ENCODE results near the gene CCDC110. TPM values are rescaled to one million over a fixed set of nuclear protein-coding genes. Genes with fewer than 3 reads are reported as not detected.

Gene CCDC110
- total and polyA plus RNA-seq, 2 of the 13 experiments (the other 11 are each of a cell fraction or from before 2014, with no cell fraction given): not detected

GRCh38 chr4:185513489-185514181 lies 42.1 kb upstream of the CCDC110 start (continued):
- TF ChIP-seq NR2C2 (CRISPR knock-in tag; IDR thresholded peaks at IDR 0.05; ENCODE audit: borderline replicate concordance) (peak; percentile 67), SMAD1 (CRISPR knock-in tag; IDR thresholded peaks at IDR 0.05; ENCODE audit: borderline replicate concordance, low read depth) (no peak), PRDM4 (CRISPR knock-in tag; IDR thresholded peaks at IDR 0.05; ENCODE audit: borderline replicate concordance) (no peak), SATB2 (CRISPR knock-in tag; IDR thresholded peaks at IDR 0.05) (no peak), MYPOP (CRISPR knock-in tag; IDR thresholded peaks at IDR 0.05) (peak; percentile 12; the same call in 1 of the 2 replicates), RAD51 (IDR thresholded peaks at IDR 0.05; ENCODE audit: borderline replicate concordance) (no peak), KLF9 (CRISPR knock-in tag; IDR thresholded peaks at IDR 0.05; ENCODE audit: low read depth) (no peak), HNF4G (IDR thresholded peaks at IDR 0.05; ENCODE audit: borderline replicate concordance, low read depth, low read length) (peak; percentile 30; the same call in 1 of the 2 replicates), HNF4G (CRISPR knock-in tag; IDR thresholded peaks at IDR 0.05; ENCODE audit: borderline replicate concordance, low read depth) (no peak)
- TF ChIP-seq, protein P1, sequence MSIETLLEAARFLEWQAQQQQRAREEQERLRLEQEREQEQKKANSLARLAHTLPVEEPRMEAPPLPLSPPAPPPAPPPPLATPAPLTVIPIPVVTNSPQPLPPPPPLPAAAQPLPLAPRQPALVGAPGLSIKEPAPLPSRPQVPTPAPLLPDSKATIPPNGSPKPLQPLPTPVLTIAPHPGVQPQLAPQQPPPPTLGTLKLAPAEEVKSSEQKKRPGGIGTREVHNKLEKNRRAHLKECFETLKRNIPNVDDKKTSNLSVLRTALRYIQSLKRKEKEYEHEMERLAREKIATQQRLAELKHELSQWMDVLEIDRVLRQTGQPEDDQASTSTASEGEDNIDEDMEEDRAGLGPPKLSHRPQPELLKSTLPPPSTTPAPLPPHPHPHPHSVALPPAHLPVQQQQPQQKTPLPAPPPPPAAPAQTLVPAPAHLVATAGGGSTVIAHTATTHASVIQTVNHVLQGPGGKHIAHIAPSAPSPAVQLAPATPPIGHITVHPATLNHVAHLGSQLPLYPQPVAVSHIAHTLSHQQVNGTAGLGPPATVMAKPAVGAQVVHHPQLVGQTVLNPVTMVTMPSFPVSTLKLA (IDR thresholded peaks at IDR 0.05): peak; percentile 50; the same call in 1 of the 2 replicates
- TF ChIP-seq, protein P2, sequence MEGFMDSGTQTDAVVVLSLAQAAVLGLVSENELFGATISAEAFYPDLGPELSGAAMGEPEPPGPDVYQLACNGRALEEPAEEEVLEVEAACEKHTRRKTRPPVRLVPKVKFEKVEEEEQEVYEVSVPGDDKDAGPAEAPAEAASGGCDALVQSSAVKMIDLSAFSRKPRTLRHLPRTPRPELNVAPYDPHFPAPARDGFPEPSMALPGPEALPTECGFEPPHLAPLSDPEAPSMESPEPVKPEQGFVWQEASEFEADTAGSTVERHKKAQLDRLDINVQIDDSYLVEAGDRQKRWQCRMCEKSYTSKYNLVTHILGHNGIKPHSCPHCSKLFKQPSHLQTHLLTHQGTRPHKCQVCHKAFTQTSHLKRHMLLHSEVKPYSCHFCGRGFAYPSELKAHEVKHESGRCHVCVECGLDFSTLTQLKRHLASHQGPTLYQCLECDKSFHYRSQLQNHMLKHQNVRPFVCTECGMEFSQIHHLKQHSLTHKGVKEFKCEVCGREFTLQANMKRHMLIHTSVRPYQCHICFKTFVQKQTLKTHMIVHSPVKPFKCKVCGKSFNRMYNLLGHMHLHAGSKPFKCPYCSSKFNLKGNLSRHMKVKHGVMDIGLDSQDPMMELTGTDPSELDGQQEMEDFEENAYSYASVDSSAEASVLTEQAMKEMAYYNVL (CRISPR knock-in tag; IDR thresholded peaks at IDR 0.05; ENCODE audit: borderline replicate concordance): no peak
- TF ChIP-seq, protein P3, sequence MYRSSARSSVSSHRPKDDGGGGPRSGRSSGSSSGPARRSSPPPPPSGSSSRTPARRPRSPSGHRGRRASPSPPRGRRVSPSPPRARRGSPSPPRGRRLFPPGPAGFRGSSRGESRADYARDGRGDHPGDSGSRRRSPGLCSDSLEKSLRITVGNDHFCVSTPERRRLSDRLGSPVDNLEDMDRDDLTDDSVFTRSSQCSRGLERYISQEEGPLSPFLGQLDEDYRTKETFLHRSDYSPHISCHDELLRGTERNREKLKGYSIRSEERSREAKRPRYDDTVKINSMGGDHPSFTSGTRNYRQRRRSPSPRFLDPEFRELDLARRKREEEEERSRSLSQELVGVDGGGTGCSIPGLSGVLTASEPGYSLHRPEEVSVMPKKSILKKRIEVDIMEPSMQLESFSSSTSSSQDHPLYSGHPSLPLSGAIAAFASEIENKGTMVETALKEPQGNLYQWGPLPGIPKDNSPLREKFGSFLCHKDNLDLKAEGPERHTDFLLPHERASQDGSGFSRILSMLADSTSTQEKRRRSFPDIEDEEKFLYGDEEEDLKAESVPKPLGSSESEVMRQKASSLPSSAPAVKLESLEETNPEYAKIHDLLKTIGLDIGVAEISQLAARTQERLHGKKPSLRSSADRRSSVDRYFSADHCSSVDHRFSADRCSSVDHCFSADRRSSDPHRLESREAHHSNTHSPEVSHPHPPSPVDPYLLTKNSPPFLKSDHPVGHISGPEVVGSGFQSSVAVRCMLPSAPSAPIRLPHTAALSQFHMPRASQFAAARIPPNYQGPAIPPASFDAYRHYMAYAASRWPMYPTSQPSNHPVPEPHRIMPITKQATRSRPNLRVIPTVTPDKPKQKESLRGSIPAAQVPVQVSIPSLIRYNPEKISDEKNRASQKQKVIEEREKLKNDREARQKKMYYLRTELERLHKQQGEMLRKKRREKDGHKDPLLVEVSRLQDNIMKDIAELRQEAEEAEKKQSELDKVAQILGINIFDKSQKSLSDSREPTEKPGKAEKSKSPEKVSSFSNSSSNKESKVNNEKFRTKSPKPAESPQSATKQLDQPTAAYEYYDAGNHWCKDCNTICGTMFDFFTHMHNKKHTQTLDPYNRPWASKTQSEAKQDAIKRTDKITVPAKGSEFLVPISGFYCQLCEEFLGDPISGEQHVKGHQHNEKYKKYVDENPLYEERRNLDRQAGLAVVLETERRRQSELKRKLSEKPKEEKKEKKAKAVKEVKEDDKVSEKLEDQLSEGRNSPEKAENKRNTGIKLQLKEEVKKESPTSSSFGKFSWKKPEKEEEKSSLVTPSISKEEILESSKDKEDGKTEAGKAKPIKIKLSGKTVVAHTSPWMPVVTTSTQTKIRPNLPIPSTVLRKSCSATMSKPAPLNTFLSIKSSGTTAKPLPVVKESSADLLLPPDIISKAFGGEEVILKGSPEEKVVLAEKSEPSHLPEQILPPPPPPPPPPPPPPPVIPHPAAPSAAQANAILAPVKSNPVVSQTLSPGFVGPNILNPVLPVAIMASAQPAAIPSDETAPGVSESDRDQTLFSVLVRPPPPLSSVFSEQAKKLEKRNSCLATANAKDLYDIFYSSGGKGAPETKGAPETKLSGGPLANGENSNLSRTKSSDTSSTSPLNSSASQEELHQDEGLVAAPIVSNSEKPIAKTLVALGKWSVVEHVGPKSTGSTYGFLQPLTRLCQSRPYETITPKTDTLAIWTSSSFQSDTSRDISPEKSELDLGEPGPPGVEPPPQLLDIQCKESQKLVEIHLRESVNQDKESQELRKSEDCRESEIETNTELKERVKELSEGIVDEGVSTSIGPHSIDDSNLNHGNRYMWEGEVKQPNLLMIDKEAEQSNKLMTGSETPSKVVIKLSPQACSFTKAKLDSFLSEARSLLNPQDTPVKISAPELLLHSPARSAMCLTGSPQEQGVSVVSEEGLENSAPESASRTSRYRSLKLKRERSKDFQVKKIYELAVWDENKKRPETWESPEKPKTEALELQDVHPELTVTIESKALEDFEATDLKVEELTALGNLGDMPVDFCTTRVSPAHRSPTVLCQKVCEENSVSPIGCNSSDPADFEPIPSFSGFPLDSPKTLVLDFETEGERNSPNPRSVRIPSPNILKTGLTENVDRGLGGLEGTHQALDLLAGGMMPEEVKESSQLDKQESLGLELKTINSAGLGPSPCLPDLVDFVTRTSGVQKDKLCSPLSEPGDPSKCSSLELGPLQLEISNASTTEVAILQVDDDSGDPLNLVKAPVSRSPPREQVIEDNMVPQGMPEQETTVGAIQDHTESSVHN (CRISPR knock-in tag; IDR thresholded peaks at IDR 0.05): no peak
